Measurements from ENCODE around the gene BCAR1. TPM values are rescaled to one million over a fixed set of nuclear protein-coding genes. Genes with fewer than 3 reads are reported as not detected.

The BCAR1 gene
- total and polyA plus RNA-seq, 7 donors, result 21.7 to 82.3 (median 42.9) TPM

GRCh38 chr16:75238853-75239541 lies 12.4 kb downstream of the BCAR1 start:
- intact Hi-C loops (cut with DNase I), result loop anchor here (1.0 to 10.0 kb wide), 2 partner anchors 26 to 254 kb away; partner anchors contain the start of gene WDR59
- 72 to 80% methylated on average over 16 of the region's 16 CpGs for WGBS, 2 donors
- Histone ChIP-seq H3K4me1 (peaks cover 0 to 62% (median 49%) of the 10 kb centered on the region in 4 donors), H3K9me3 (no peaks in the 10 kb centered on the region), H3K36me3 (peaks cover 12 to 54% (median 27%) of the 10 kb centered on the region in 4 donors), H3K4me3 (no peak overlapping the region), H3K27ac (peak overlapping the region; percentile 82 to 92 (median 84)), H3K27me3 (no peaks in the 10 kb centered on the region)
- DNase-seq, result no peak
- TF ChIP-seq CTCF (IDR thresholded peaks at IDR 0.05) (peak in 1 of 4 experiments; percentile 20), POLR2A (IDR thresholded peaks at IDR 0.05) (no peak), POLR2AphosphoS5 (IDR thresholded peaks at IDR 0.05) (no peak), EP300 (IDR thresholded peaks at IDR 0.05) (no peak)

GRCh38 chr16:75238132-75238852 lies 13.1 kb downstream of the BCAR1 start:
- peak overlapping the region in 1 of 4 donors; percentile 18 for H3K4me3 ChIP-seq
- DNase-seq, result peak; percentile 96
- 68 to 70% methylated on average over 25 of the region's 25 CpGs for WGBS, 2 donors

GRCh38 chr16:75237398-75238131 lies 13.9 kb downstream of the BCAR1 start:
- TF ChIP-seq CTCF (IDR thresholded peaks at IDR 0.05) (peak in 1 of 4 experiments; percentile 8), EP300 (IDR thresholded peaks at IDR 0.05) (no peak)
- Histone ChIP-seq H3K9me3 (no peaks in the 10 kb centered on the region), H3K27me3 (no peaks in the 10 kb centered on the region), H3K4me3 (no peak overlapping the region), H3K4me1 (peaks cover 0 to 58% (median 49%) of the 10 kb centered on the region in 4 donors), H3K36me3 (peaks cover 12 to 56% (median 33%) of the 10 kb centered on the region in 4 donors), H3K27ac (peak overlapping the region; percentile 82 to 92 (median 84))
- DNase-seq, result peak; percentile 64
- WGBS, 2 donors, result 88 to 89% methylated on average over 18 of the region's 18 CpGs
- intact Hi-C loops (cut with DNase I), result loop anchor here (1.0 to 10.0 kb wide), 2 partner anchors 28 to 253 kb away; partner anchors contain the start of gene WDR59

More at GRCh38 chr16:75238132-75238852, 13.1 kb downstream of the BCAR1 start:
- no peaks in the 10 kb centered on the region for H3K9me3 ChIP-seq
- intact Hi-C loops (cut with DNase I), result loop anchor here (1.0 to 10.0 kb wide), 2 partner anchors 27 to 253 kb away; partner anchors contain the start of gene WDR59
- peak overlapping the region; percentile 82 to 92 (median 84) for H3K27ac ChIP-seq
- peaks cover 0 to 61% (median 50%) of the 10 kb centered on the region in 4 donors for H3K4me1 ChIP-seq
- TF ChIP-seq POLR2A (IDR thresholded peaks at IDR 0.05) (no peak), CTCF (IDR thresholded peaks at IDR 0.05) (peak in 1 of 4 experiments; percentile 6), EP300 (IDR thresholded peaks at IDR 0.05) (peak in 2 of 4 donors; percentile 33 to 40), POLR2AphosphoS5 (IDR thresholded peaks at IDR 0.05) (peak; percentile 64 to 75 (median 74))
- H3K36me3 ChIP-seq, result peaks cover 12 to 54% (median 30%) of the 10 kb centered on the region in 4 donors
- H3K27me3 ChIP-seq, result no peaks in the 10 kb centered on the region

- Histone ChIP-seq H3K36me3 (peaks cover 6 to 56% (median 30%) of the 10 kb centered on the region in 4 donors), H3K4me1 (peaks cover 0 to 58% (median 49%) of the 10 kb centered on the region in 4 donors), H3K27me3 (no peaks in the 10 kb centered on the region), H3K4me3 (no peak overlapping the region), H3K9me3 (no peaks in the 10 kb centered on the region), H3K27ac (peak overlapping the region in 3 of 4 donors; percentile 82 to 92 (median 86))
- DNase-seq, result no peak
- intact Hi-C loops (cut with DNase I), result loop anchor here (10.0 kb wide), 1 partner anchor 252 kb away; the partner anchor contains the start of gene WDR59
- no peak for TF ChIP-seq POLR2AphosphoS5 (IDR thresholded peaks at IDR 0.05)
- no peak for TF ChIP-seq EP300 (IDR thresholded peaks at IDR 0.05)
- TF ChIP-seq POLR2A (IDR thresholded peaks at IDR 0.05), result no peak
- no peak for TF ChIP-seq CTCF (IDR thresholded peaks at IDR 0.05)
- 91 to 93% methylated on average over 28 of the region's 28 CpGs for WGBS, 2 donors
Measured at GRCh38 chr16:75236736-75237397, 14.6 kb downstream of the BCAR1 start.
